ENCODE data around the gene DYRK3. TPM values are rescaled to one million over a fixed set of nuclear protein-coding genes. Genes with fewer than 3 reads are reported as not detected.

Gene DYRK3
- total and polyA plus RNA-seq, 2 of the 8 experiments (the other 6 are each of a cell fraction or from before 2014, with no cell fraction given) = 2.1 to 8.5 TPM

GRCh38 chr1:206660136-206660535 is 24.8 kb downstream of the DYRK3 start:
- Histone ChIP-seq H3K4ac (replicated peaks; ENCODE audit: insufficient read length, low read depth, low read length) (no peak overlapping the region), H2BK20ac (ENCODE audit: low read length) (no peak overlapping the region), H3K27ac (ENCODE audit: low read depth, low read length) (no peak overlapping the region), H3K18ac (ENCODE audit: extremely low read depth, low read length) (no peak overlapping the region), H2AFZ (ENCODE audit: low read length) (no peak overlapping the region), H3K23ac (ENCODE audit: insufficient read length) (no peak overlapping the region), H2BK5ac (ENCODE audit: low read depth, low read length) (no peak overlapping the region), H2BK12ac (ENCODE audit: low read depth, low read length) (no peak overlapping the region), H2BK120ac (replicated peaks; ENCODE audit: low read depth, low read length) (no peak overlapping the region), H3K27me3 (replicated peaks in 1 of 4; ENCODE audit: control insufficient read depth in 3 of 4, extremely low read depth in 1 of 4, insufficient read depth in 3 of 4, low read length in 3 of 4) (peaks cover 0 to 23% (median 13%) of the 10 kb centered on the region in 4 experiments; a peak in 6 of 7 replicates), H3K9me3 (ENCODE audit: insufficient read depth in 2 of 2, low read depth in 1 of 2, low read length in 1 of 2) (no peaks in the 10 kb centered on the region), H3K14ac (ENCODE audit: insufficient read length) (no peak overlapping the region), H4K8ac (ENCODE audit: extremely low read depth, insufficient read depth, low read length) (no peak overlapping the region), H2BK15ac (ENCODE audit: low read length) (no peak overlapping the region), H3K4me1 (replicated peaks in 1 of 4; ENCODE audit: control insufficient read depth in 3 of 4, insufficient read depth in 4 of 4, low read length in 3 of 4) (peaks cover 0 to 12% (median 5%) of the 10 kb centered on the region in 4 experiments; a peak in 6 of 7 replicates), H3K56ac (replicated peaks; ENCODE audit: insufficient read length, low read depth, low read length) (no peak overlapping the region), H3K9ac (replicated peaks in 1 of 4; ENCODE audit: extremely low read depth in 1 of 4, low read depth in 3 of 4, low read length in 3 of 4) (no peak overlapping the region), H4K5ac (ENCODE audit: insufficient read length, low read depth, low read length) (no peak overlapping the region), H2AK5ac (ENCODE audit: low read depth, low read length) (no peak overlapping the region), H3K4me3 (ENCODE audit: extremely low read depth in 1 of 4, insufficient read depth in 2 of 4, low read depth in 3 of 4, low read length in 4 of 4) (no peak overlapping the region), H3K23me2 (ENCODE audit: low read depth, low read length) (peaks cover 5% of the 10 kb centered on the region; the same call in 1 of the 2 replicates), H3K79me2 (ENCODE audit: control insufficient read depth in 1 of 2, insufficient read depth in 2 of 2, low read length in 2 of 2) (no peaks in the 10 kb centered on the region), H3K79me1 (ENCODE audit: low read depth, low read length) (no peaks in the 10 kb centered on the region), H4K20me1 (replicated peaks in 1 of 2; ENCODE audit: control insufficient read depth in 1 of 2, insufficient read depth in 2 of 2, low read length in 2 of 2) (no peaks in the 10 kb centered on the region), H3K4me2 (ENCODE audit: insufficient read depth in 1 of 2, low read depth in 2 of 2, low read length in 2 of 2) (no peak overlapping the region), H4K91ac (replicated peaks; ENCODE audit: insufficient read length, low read length) (no peak overlapping the region), H3K36me3 (ENCODE audit: control insufficient read depth in 2 of 4, insufficient read depth in 4 of 4, low read length in 3 of 4) (no peaks in the 10 kb centered on the region)
- FAIRE-seq = no peak
- WGBS, 2 experiments (ENCODE audit: extremely low coverage in 1 of 2, insufficient coverage in 1 of 2, insufficient read length in 1 of 2, insufficient replicate concordance in 2 of 2, low coverage in 1 of 2, low lambda C conversion rate in 2 of 2, missing lambda C conversion rate in 1 of 2) = 91% methylated on average over 4 of the region's 4 CpGs; no CpG with 5 or more reads in 1 of the 2 experiments
- no peak for DNase-seq (ENCODE audit: low read depth in 1 of 2, low spot score in 2 of 2)
- CTCF ChIA-PET (ENCODE audit: partially characterized antibody) = interaction anchor here (0.6 to 23.8 kb wide), 14 partner anchors 10 to 247 kb away, joined by 3 to 666 read pairs (median 10); partner anchors contain the start of genes DYRK3, EIF2D and MAPKAPK2
- POLR2A ChIA-PET (ENCODE audit: partially characterized antibody) = no interaction called here
- TF ChIP-seq RAD21 (IDR thresholded peaks at IDR 0.05 in 1 of 2, conservative IDR thresholded peaks at IDR 0.05 in 1 of 2; ENCODE audit: low read depth in 2 of 2, low read length in 2 of 2) = no peak
- no peak for TF ChIP-seq GTF2F1 (IDR thresholded peaks at IDR 0.05; ENCODE audit: borderline replicate concordance, low read depth, low read length)
- TF ChIP-seq TEAD4 (IDR thresholded peaks at IDR 0.05; ENCODE audit: low read depth, low read length) = no peak
- TF ChIP-seq EZH2 (IDR thresholded peaks at IDR 0.05; ENCODE audit: low read depth, low read length, severe bottlenecking) = no peak
- no peak for TF ChIP-seq CEBPB (IDR thresholded peaks at IDR 0.05; ENCODE audit: low read depth, low read length)
- no peak for TF ChIP-seq EGR1 (IDR thresholded peaks at IDR 0.05; ENCODE audit: borderline replicate concordance, low read depth, low read length)
- no peak for TF ChIP-seq USF2 (IDR thresholded peaks at IDR 0.05; ENCODE audit: low read length)
- no peak for TF ChIP-seq BACH1 (IDR thresholded peaks at IDR 0.05; ENCODE audit: low read length)
- no peak for TF ChIP-seq SIX5 (IDR thresholded peaks at IDR 0.05; ENCODE audit: low read depth, low read length)
- TF ChIP-seq SRF (IDR thresholded peaks at IDR 0.05; ENCODE audit: low read depth, low read length) = no peak
- TF ChIP-seq KDM4A (IDR thresholded peaks at IDR 0.05; ENCODE audit: low read depth, low read length, severe bottlenecking) = no peak
- no peak for TF ChIP-seq RXRA (IDR thresholded peaks at IDR 0.05; ENCODE audit: insufficient read depth, low read depth, low read length)
- no peak for TF ChIP-seq EP300 (IDR thresholded peaks at IDR 0.05; ENCODE audit: borderline replicate concordance in 1 of 2, low read depth in 2 of 2, low read length in 2 of 2)

Data from H1 (cell line).